Measurements from ENCODE around the gene ABO. TPM values are rescaled to one million over a fixed set of nuclear protein-coding genes. Genes with fewer than 3 reads are reported as not detected.

ABO gene
- total RNA-seq, 1 experiment from 2014 or later: not detected

Other genes with a start within 250 kb of the ABO start
- 45.9 and 48.3 TPM in 2 replicates for gene GTF3C5, start 244.2 kb downstream of the ABO start, total RNA-seq (2014; rRNA removed; shearing (Covaris generic))
- 0.12 TPM in 1 of 2 replicates, not detected in the other for gene CEL, start 213.2 kb downstream of the ABO start, total RNA-seq (2014; rRNA removed; shearing (Covaris generic))
- gene RALGDS, start 154.0 kb downstream of the ABO start, total RNA-seq (2014; rRNA removed; shearing (Covaris generic)): 12.5 and 18.9 TPM in 2 replicates
- gene GBGT1, start 111.3 kb downstream of the ABO start, total RNA-seq (2014; rRNA removed; shearing (Covaris generic)): 0.59 and 1.3 TPM in 2 replicates
- not detected in 2 replicates for gene OBP2B, start 66.0 kb downstream of the ABO start, total RNA-seq (2014; rRNA removed; shearing (Covaris generic))
- gene SURF6, start 61.0 kb upstream of the ABO start, total RNA-seq (2014; rRNA removed; shearing (Covaris generic)): 4.6 and 11.2 TPM in 2 replicates
- gene MED22, start 72.9 kb upstream of the ABO start, total RNA-seq (2014; rRNA removed; shearing (Covaris generic)): 13.8 and 15.2 TPM in 2 replicates
- 1,811 and 1,953 TPM in 2 replicates for gene RPL7A, start 73.0 kb upstream of the ABO start, total RNA-seq (2014; rRNA removed; shearing (Covaris generic))
- 13.3 and 15.9 TPM in 2 replicates for gene SURF1, start 81.3 kb upstream of the ABO start, total RNA-seq (2014; rRNA removed; shearing (Covaris generic))
- 15.0 and 15.7 TPM in 2 replicates for gene SURF2, start 81.3 kb upstream of the ABO start, total RNA-seq (2014; rRNA removed; shearing (Covaris generic))
- 188 and 217 TPM in 2 replicates for gene SURF4, start 100.9 kb upstream of the ABO start, total RNA-seq (2014; rRNA removed; shearing (Covaris generic))
- 1.5 and 1.7 TPM in 2 replicates for gene STKLD1, start 101.2 kb upstream of the ABO start, total RNA-seq (2014; rRNA removed; shearing (Covaris generic))
- gene REXO4, start 142.8 kb upstream of the ABO start, total RNA-seq (2014; rRNA removed; shearing (Covaris generic)): 9.0 and 9.5 TPM in 2 replicates
- gene ADAMTS13, start 147.2 kb upstream of the ABO start, total RNA-seq (2014; rRNA removed; shearing (Covaris generic)): not detected in 2 replicates
- gene CACFD1, start 184.8 kb upstream of the ABO start, total RNA-seq (2014; rRNA removed; shearing (Covaris generic)): 2.4 TPM in 2 replicates
- gene SLC2A6, start 203.9 kb upstream of the ABO start, total RNA-seq (2014; rRNA removed; shearing (Covaris generic)): 15.4 and 23.7 TPM in 2 replicates
- gene MYMK, start 249.8 kb upstream of the ABO start, total RNA-seq (2014; rRNA removed; shearing (Covaris generic)): not detected in 2 replicates

Data from RPMI7951 (cell line).